SK-N-SH treated with all-trans-retinoic acid at 6 μM for 48 hours (cell line): ENCODE data around the gene MYO5B.

Experiments
- ATAC-seq: fragments of 200-7000 bp; cut with Tn5 transposase; 3 replicates; pipeline ENCODE4 v1.9.1; 2020; ENCODE audit warnings: mild to moderate bottlenecking, moderate library complexity
- ARNTL ChIP-seq: fragments of 450-650 bp; formaldehyde crosslinking; IDR thresholded peaks from 2 replicates; pipeline ENCODE4 v1.5.0; 2020; ENCODE audit warnings: low read depth, mild to moderate bottlenecking, moderate library complexity, borderline replicate concordance
- BACH2 ChIP-seq: fragments of 250-450 bp; sonication (Bioruptor Pico); IDR thresholded peaks from 2 replicates; pipeline ENCODE4 v1.9.0; 2021; ENCODE audit warnings: mild to moderate bottlenecking, borderline replicate concordance
- CREB5 ChIP-seq: fragments of 250-450 bp; sonication (Bioruptor Pico); IDR thresholded peaks from 2 replicates; pipeline ENCODE4 v1.5.1; 2020; ENCODE audit warnings: low read depth, mild to moderate bottlenecking, moderate library complexity
- CSRNP3 ChIP-seq: fragments of 250-450 bp; sonication (Bioruptor Pico); IDR thresholded peaks from 2 replicates; pipeline ENCODE4 v1.5.1; 2021; ENCODE audit warnings: mild to moderate bottlenecking, moderate library complexity
- ESRRG ChIP-seq: fragments of 250-450 bp; sonication (Bioruptor Pico); IDR thresholded peaks from 2 replicates; pipeline ENCODE4 v1.6.1; 2021; ENCODE audit warnings: mild to moderate bottlenecking
- GLIS3 ChIP-seq: fragments of 250-450 bp; sonication (Bioruptor Pico); IDR thresholded peaks from 2 replicates; pipeline ENCODE4 v1.5.0; 2020; ENCODE audit warnings: mild to moderate bottlenecking, moderate library complexity
- ISL1 ChIP-seq: fragments of 250-450 bp; sonication (Bioruptor Pico); IDR thresholded peaks from 2 replicates; pipeline ENCODE4 v2.1.2; 2022; ENCODE audit warnings: mild to moderate bottlenecking, moderate library complexity
- OSR1 ChIP-seq: fragments of 250-450 bp; sonication (Bioruptor Pico); IDR thresholded peaks from 2 replicates; pipeline ENCODE4 v1.8.0; 2022; ENCODE audit warnings: moderate library complexity, mild to moderate bottlenecking, inconsistent platforms
- PATZ1 ChIP-seq: fragments of 250-450 bp; sonication (Bioruptor Pico); IDR thresholded peaks from 2 replicates; pipeline ENCODE4 v1.8.0; 2020; ENCODE audit warnings: mild to moderate bottlenecking, moderate library complexity, borderline replicate concordance
- POU6F1 ChIP-seq: fragments of 250-450 bp; sonication (Bioruptor Pico); IDR thresholded peaks from 2 replicates; pipeline ENCODE4 v1.8.0; 2021; ENCODE audit warnings: low read depth, mild to moderate bottlenecking, moderate library complexity, borderline replicate concordance
- PPARA ChIP-seq: fragments of 250-450 bp; sonication (Bioruptor Pico); IDR thresholded peaks from 2 replicates; pipeline ENCODE4 v1.5.0; 2020; ENCODE audit warnings: mild to moderate bottlenecking, borderline replicate concordance
- RARB ChIP-seq: fragments of 250-450 bp; sonication (Bioruptor Pico); IDR thresholded peaks from 2 replicates; pipeline ENCODE4 v1.8.0; 2021; ENCODE audit warnings: mild to moderate bottlenecking, moderate library complexity
- SNAI2 ChIP-seq: fragments of 250-450 bp; sonication (Bioruptor Pico); IDR thresholded peaks from 2 replicates; pipeline ENCODE4 v1.5.0; 2020; ENCODE audit warnings: mild to moderate bottlenecking, moderate library complexity
- TCF4 ChIP-seq: fragments of 250-450 bp; sonication (Bioruptor Pico); IDR thresholded peaks from 2 replicates; pipeline ENCODE4 v1.8.0; 2021; ENCODE audit warnings: mild to moderate bottlenecking, moderate library complexity, borderline replicate concordance
- TSHZ2 ChIP-seq: fragments of 250-450 bp; sonication (Bioruptor Pico); IDR thresholded peaks from 2 replicates; pipeline ENCODE4 v1.5.0; 2020; ENCODE audit warnings: mild to moderate bottlenecking, moderate library complexity
- ZFP30 ChIP-seq: fragments of 450-650 bp; formaldehyde crosslinking; IDR thresholded peaks from 2 replicates; pipeline ENCODE4 v1.5.0; 2022; ENCODE audit warnings: mild to moderate bottlenecking, moderate library complexity
- ZNF565 ChIP-seq: fragments of 450-650 bp; formaldehyde crosslinking; conservative IDR thresholded peaks from 2 replicates; pipeline ENCODE4 v1.5.0; 2020; ENCODE audit warnings: low read depth, mild to moderate bottlenecking, moderate library complexity
- ZNF8 ChIP-seq: fragments of 450-650 bp; formaldehyde crosslinking; IDR thresholded peaks from 2 replicates; pipeline ENCODE4 v1.5.0; 2020; ENCODE audit warnings: mild to moderate bottlenecking, moderate library complexity

The MYO5B gene

GRCh38 chr18:50099725-50100407 lies 95.1 kb downstream of the MYO5B start:
- no peak for TF ChIP-seq PATZ1 (CRISPR knock-in tag)
- no peak for TF ChIP-seq RARB (CRISPR knock-in tag)
- TF ChIP-seq BACH2 (CRISPR knock-in tag): no peak
- TF ChIP-seq GLIS3 (CRISPR knock-in tag): no peak
- TF ChIP-seq ZFP30 (CRISPR knock-in tag): no peak
- no peak for TF ChIP-seq OSR1
- TF ChIP-seq ZNF565 (CRISPR knock-in tag): no peak

GRCh38 chr18:50097702-50098101 lies 97.2 kb downstream of the MYO5B start:
- TF ChIP-seq CREB5: no peak
- no peak for TF ChIP-seq CSRNP3 (CRISPR knock-in tag)
- no peak for TF ChIP-seq POU6F1 (CRISPR knock-in tag)
- TF ChIP-seq PPARA (CRISPR knock-in tag): no peak
- no peak for TF ChIP-seq TCF4 (CRISPR knock-in tag)
- no peak for TF ChIP-seq ESRRG (CRISPR knock-in tag)
- no peak for TF ChIP-seq SNAI2
- TF ChIP-seq RARB (CRISPR knock-in tag): no peak
- TF ChIP-seq TSHZ2 (CRISPR knock-in tag): no peak
- TF ChIP-seq PATZ1 (CRISPR knock-in tag): no peak
- TF ChIP-seq ARNTL (CRISPR knock-in tag): no peak
- TF ChIP-seq BACH2 (CRISPR knock-in tag): no peak
- no peak for TF ChIP-seq ZNF8 (CRISPR knock-in tag)
- TF ChIP-seq ISL1 (CRISPR knock-in tag): no peak
- TF ChIP-seq ZFP30 (CRISPR knock-in tag): no peak
- no peak for ATAC-seq

More at GRCh38 chr18:50099725-50100407, 95.1 kb downstream of the MYO5B start:
- no peak for ATAC-seq
